Ishikawa (cell line): ENCODE data around the gene TRUB1.

Experiments
- CEBPB ChIP-seq: IDR thresholded peaks from 2 replicates; pipeline ENCODE4 v1.6.1; 2012
- EP300 ChIP-seq: IDR thresholded peaks from 2 replicates; pipeline ENCODE4 v1.6.1; 2012; ENCODE audit warnings: borderline replicate concordance
- FOXM1 ChIP-seq: IDR thresholded peaks from 2 replicates; pipeline ENCODE4 v1.6.1; 2012; ENCODE audit warnings: low read depth, borderline replicate concordance
- NFIC ChIP-seq: IDR thresholded peaks from 2 replicates; pipeline ENCODE4 v1.6.1; 2012
- TAF1 ChIP-seq: IDR thresholded peaks from 2 replicates; pipeline ENCODE4 v1.6.1; 2012; ENCODE audit warnings: low read depth, mild to moderate bottlenecking
- TEAD4 ChIP-seq: IDR thresholded peaks from 2 replicates; pipeline ENCODE4 v1.6.1; 2012

DNA sequence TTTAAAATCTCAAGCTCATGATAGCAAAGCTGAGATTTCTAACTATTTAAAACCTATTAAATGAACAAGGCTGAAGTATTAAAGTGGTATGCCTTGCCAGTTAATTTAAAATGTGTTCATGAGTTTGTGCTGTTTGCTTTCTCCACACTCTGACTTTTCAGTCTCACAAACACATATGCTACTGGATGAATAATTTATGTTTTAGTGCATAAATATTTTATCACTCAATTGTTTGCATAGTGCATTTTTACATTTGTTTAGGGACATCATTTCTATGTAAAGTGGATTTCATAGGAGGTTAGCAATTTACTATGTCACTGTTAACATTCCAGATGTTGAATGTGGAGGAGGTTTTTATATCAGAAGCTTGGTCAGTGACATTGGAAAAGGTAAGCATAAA is 36.0 kb downstream of the TRUB1 start:
- TF ChIP-seq NFIC (no peak), TAF1 (no peak), FOXM1 (no peak), EP300 (no peak), CEBPB (no peak), TEAD4 (no peak)
